ENCODE results near the gene WDR44.
A peak's percentile ranks its signal among the peaks of the same experiment; 100 is the strongest.
"Not testable (repeated sequence)": the region's sequence is repeated elsewhere in the genome, so short reads cannot be mapped to it uniquely, and the experiment has no call there.

WDR44 gene

GRCh38 chrX:118356154-118356701, 10.3 kb downstream of the WDR44 start:
- no peak for DNase-seq

GRCh38 chrX:118360429-118361125, 14.7 kb downstream of the WDR44 start:
- DNase-seq, result no peak

- DNase-seq, result no peak
Measured at GRCh38 chrX:118364261-118364660, 18.4 kb downstream of the WDR44 start.

GRCh38 chrX:118367338-118367737, 21.4 kb downstream of the WDR44 start:
- DNase-seq, result no peak

- DNase-seq, result no peak
Measured at GRCh38 chrX:118368398-118368797, 22.5 kb downstream of the WDR44 start.

- DNase-seq, result no peak
Measured at GRCh38 chrX:118370921-118371624, 25.2 kb downstream of the WDR44 start.

GRCh38 chrX:118373538-118373937, 27.6 kb downstream of the WDR44 start:
- DNase-seq, result no peak

- no peak for DNase-seq
Measured at GRCh38 chrX:118383120-118383519, 37.2 kb downstream of the WDR44 start.

- DNase-seq, result no peak
Measured at GRCh38 chrX:118392716-118393115, 46.8 kb downstream of the WDR44 start.

- no peak for DNase-seq
Measured at GRCh38 chrX:118396113-118396512, 50.2 kb downstream of the WDR44 start.

- DNase-seq, result no peak
Measured at GRCh38 chrX:118418811-118419251, 72.9 kb downstream of the WDR44 start.

- peak in 1 of 56 donors; percentile 1 for DNase-seq
Measured at GRCh38 chrX:118420462-118420861, 74.6 kb downstream of the WDR44 start.

- DNase-seq, result no peak
Measured at GRCh38 chrX:118423558-118423957, 77.7 kb downstream of the WDR44 start.

- DNase-seq, result no peak
Measured at GRCh38 chrX:118432799-118433198, 86.9 kb downstream of the WDR44 start.

GRCh38 chrX:118437283-118437682, 91.4 kb downstream of the WDR44 start:
- DNase-seq, result no peak

- no peak for DNase-seq
Measured at GRCh38 chrX:118448273-118448783, 102.4 kb downstream of the WDR44 start.

- no peak for DNase-seq
Measured at GRCh38 chrX:118455013-118455412, 109.1 kb downstream of the WDR44 start.

- DNase-seq, result peak in 6 of 56 donors; percentile 0 to 14 (median 0)
Measured at GRCh38 chrX:118459494-118459893, 113.6 kb downstream of the WDR44 start.

GRCh38 chrX:118464501-118464900, 118.6 kb downstream of the WDR44 start:
- DNase-seq, result no peak

GRCh38 chrX:118468122-118468521, 122.2 kb downstream of the WDR44 start:
- DNase-seq, result no peak

GRCh38 chrX:118470721-118471347, 124.9 kb downstream of the WDR44 start:
- not testable (repeated sequence) for DNase-seq

- DNase-seq, result no peak
Measured at GRCh38 chrX:118474586-118474985, 128.7 kb downstream of the WDR44 start.
